HepG2 (cell line): ENCODE results near the gene MRPL18. TPM values are rescaled to one million over a fixed set of nuclear protein-coding genes. Genes with fewer than 3 reads are reported as not detected.

Experiments used
- polyA plus RNA-seq, 8 experiments: library from polyadenylated mRNA; depleted of rRNA in 3 of 8; stranded (reverse) in 7 of 8; unstranded in 1 of 8; fragments of >200 nt; fragmentation: Illumina TruSeq in 4 of 8; extraction: Trizol in 4 of 8; gene quantifications; 2 replicates each; pipeline versions ENCODE4 v1.2.1 to v1.2.3, GENCODE V29; 2011 to 2016; ENCODE audit warnings: low read depth in 4 of 8, missing spikeins in 1 of 8, mixed read lengths in 1 of 8; ENCODE audit not compliant: insufficient read depth in 1 of 8
- small RNA-seq, 3 experiments: library from RNA; depleted of rRNA; stranded (forward); fragments of <200 nt; gene quantifications; one replicate each; pipeline ENCODE3, GENCODE V24; 2012; ENCODE audit warnings: low read depth in 2 of 3, low replicate concordance in 1 of 3; ENCODE audit not compliant: insufficient read length in 3 of 3, insufficient read depth in 2 of 3
- total RNA-seq, 5 experiments: library from RNA; depleted of rRNA; stranded (reverse); fragments of >200 nt; fragmentation: Illumina TruSeq; extraction: Trizol; gene quantifications; 2 replicates each; pipeline ENCODE4 v1.2.3, GENCODE V29; 2016; ENCODE audit warnings: low read depth in 1 of 5

The MRPL18 gene
- total and polyA plus RNA-seq, 2 of the 13 experiments (the other 11 are each of a cell fraction or from before 2014, with no cell fraction given) = 85.6 to 176 TPM

Small RNA genes lying within 50 kb of the gene (small RNA-seq; reads per million reads assigned to genes)
- gene SNORA20 (494 to 14,834 (median 2,146) reads per million in 3 experiments), gene SNORA29 (0 reads per million in 3 experiments)

Other genes starting within 250 kb of the MRPL18 start
- 304 and 480 TPM in 2 replicates for gene SOD2, start 97.2 kb upstream of the MRPL18 start, total RNA-seq (2016; rRNA removed; fragmentation: Illumina TruSeq; extraction: Trizol)
- gene SOD2, start 97.2 kb upstream of the MRPL18 start, polyA plus RNA-seq (2011; rRNA removed) = 309 and 347 TPM in 2 replicates
- gene WTAP, start 63.0 kb upstream of the MRPL18 start, total RNA-seq (2016; rRNA removed; fragmentation: Illumina TruSeq; extraction: Trizol) = 167 and 203 TPM in 2 replicates
- 29.4 and 31.6 TPM in 2 replicates for gene WTAP, start 63.0 kb upstream of the MRPL18 start, polyA plus RNA-seq (2011; rRNA removed)
- gene ACAT2, start 28.4 kb upstream of the MRPL18 start, total RNA-seq (2016; rRNA removed; fragmentation: Illumina TruSeq; extraction: Trizol) = 534 and 775 TPM in 2 replicates
- 121 and 132 TPM in 2 replicates for gene ACAT2, start 28.4 kb upstream of the MRPL18 start, polyA plus RNA-seq (2011; rRNA removed)
- gene TCP1, start 865 bp upstream of the MRPL18 start, total RNA-seq (2016; rRNA removed; fragmentation: Illumina TruSeq; extraction: Trizol) = 553 and 677 TPM in 2 replicates
- 102 and 116 TPM in 2 replicates for gene TCP1, start 865 bp upstream of the MRPL18 start, polyA plus RNA-seq (2011; rRNA removed)
- gene PNLDC1, start 9.8 kb downstream of the MRPL18 start, total RNA-seq (2016; rRNA removed; fragmentation: Illumina TruSeq; extraction: Trizol) = not detected in 2 replicates
- 0.04 TPM in 1 of 2 replicates, not detected in the other for gene PNLDC1, start 9.8 kb downstream of the MRPL18 start, polyA plus RNA-seq (2011; rRNA removed)
- gene MAS1, start 100.5 kb downstream of the MRPL18 start, total RNA-seq (2016; rRNA removed; fragmentation: Illumina TruSeq; extraction: Trizol) = not detected in 2 replicates
- not detected in 2 replicates for gene MAS1, start 100.5 kb downstream of the MRPL18 start, polyA plus RNA-seq (2011; rRNA removed)
- gene IGF2R, start 178.6 kb downstream of the MRPL18 start, total RNA-seq (2016; rRNA removed; fragmentation: Illumina TruSeq; extraction: Trizol) = 44.8 and 70.0 TPM in 2 replicates
- gene IGF2R, start 178.6 kb downstream of the MRPL18 start, polyA plus RNA-seq (2011; rRNA removed) = 38.3 and 54.8 TPM in 2 replicates